CD4-positive, alpha-beta T cell treated with Interleukin-15 for 4 hours (primary cell): ENCODE data around the gene KLK15.

Experiments used
- DNase-seq: peaks from one replicate; pipeline ENCODE4 v3.0.0-alpha.2; 2020; ENCODE audit warnings: low spot score

Gene KLK15, protein sequence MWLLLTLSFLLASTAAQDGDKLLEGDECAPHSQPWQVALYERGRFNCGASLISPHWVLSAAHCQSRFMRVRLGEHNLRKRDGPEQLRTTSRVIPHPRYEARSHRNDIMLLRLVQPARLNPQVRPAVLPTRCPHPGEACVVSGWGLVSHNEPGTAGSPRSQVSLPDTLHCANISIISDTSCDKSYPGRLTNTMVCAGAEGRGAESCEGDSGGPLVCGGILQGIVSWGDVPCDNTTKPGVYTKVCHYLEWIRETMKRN

DNA sequence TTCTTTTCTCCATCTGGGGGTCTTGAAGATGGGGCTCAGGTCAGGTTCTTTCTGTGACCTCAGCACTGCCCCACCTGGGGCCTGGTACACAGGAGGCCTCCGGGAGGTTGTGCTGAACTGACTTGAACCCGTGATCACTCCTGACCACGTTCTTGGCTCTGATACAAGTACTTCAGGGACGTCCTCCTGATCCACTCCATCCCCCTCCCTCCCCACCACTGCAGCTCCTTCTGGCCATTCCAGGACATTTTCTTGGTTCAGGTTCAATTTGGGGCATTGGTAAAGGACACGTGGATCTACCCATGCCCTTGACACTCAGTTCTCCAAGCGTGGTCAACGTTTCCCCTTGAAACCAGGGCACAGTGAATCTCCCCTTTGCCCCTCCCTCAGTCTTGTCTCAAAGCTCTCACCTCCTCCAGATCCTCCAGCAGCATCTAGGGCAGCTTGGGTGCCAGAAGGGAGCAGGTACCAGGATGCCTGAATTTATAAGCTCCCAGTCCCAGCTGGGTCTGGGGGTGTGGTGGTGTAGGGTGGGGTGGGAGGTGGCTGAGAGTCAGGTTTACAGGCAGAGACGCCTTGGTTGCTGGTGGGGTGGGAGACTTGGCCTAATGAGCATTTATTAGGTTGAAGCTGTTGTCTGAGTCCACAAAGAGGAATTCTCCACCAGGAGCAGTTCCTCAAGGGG, at the start of gene KLK15:
TSS of gene KLK15 (minus strand) at position 458 of the 685 bp plus-strand sequence. CDS start 2,082 bp downstream, outside the sequence.
- no peak for DNase-seq

DNA sequence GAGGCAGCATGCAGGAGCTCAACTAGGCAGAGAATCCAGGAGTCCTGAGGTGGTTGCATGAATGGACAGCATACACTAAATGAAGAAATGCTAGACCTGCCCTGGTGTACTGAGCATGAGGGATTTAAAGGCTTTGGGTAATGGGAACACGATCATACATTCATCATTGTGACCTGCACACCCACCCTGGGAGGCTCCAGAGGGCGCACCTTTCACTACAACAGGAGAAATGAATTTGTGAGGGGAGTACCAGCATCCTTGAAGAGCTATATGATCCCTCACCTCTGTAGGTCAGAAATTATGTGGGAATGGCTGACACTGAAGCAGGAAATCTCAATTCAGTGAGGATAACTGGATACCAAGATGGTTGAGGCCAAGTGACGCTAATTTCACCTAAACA, 48.8 kb upstream of the KLK15 start:
- DNase-seq, result no peak

DNA sequence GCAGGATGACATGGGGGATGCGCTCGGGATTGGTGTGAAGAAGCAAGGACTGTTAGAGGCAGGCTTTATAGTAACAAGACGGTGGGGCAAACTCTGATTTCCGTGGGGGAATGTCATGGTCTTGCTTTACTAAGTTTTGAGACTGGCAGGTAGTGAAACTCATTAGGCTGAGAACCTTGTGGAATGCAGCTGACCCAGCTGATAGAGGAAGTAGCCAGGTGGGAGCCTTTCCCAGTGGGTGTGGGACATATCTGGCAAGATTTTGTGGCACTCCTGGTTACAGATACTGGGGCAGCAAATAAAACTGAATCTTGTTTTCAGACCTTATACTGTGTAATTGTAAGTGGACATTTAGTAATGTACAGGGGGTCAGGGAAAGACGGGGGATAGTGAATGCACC, 46.9 kb upstream of the KLK15 start:
- DNase-seq, result no peak

DNA sequence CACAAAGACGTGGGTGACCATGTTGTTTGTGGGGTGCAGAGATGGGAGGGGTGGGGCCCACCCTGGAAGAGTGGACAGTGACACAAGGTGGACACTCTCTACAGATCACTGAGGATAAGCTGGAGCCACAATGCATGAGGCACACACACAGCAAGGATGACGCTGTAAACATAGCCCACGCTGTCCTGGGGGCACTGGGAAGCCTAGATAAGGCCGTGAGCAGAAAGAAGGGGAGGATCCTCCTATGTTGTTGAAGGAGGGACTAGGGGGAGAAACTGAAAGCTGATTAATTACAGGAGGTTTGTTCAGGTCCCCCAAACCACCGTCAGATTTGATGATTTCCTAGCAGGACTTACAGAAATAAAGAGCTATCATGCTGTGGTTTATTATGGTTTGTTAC, 45.5 kb upstream of the KLK15 start:
- no peak for DNase-seq

DNA sequence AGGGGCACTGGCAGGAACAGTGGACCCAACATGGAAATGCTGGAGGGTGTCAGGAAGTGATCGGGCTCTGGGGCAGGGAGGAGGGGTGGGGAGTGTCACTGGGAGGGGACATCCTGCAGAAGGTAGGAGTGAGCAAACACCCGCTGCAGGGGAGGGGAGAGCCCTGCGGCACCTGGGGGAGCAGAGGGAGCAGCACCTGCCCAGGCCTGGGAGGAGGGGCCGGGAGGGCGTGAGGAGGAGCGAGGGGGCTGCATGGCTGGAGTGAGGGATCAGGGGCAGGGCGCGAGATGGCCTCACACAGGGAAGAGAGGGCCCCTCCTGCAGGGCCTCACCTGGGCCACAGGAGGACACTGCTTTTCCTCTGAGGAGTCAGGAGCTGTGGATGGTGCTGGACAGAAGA, 44.0 kb upstream of the KLK15 start:
- no peak for DNase-seq

DNA sequence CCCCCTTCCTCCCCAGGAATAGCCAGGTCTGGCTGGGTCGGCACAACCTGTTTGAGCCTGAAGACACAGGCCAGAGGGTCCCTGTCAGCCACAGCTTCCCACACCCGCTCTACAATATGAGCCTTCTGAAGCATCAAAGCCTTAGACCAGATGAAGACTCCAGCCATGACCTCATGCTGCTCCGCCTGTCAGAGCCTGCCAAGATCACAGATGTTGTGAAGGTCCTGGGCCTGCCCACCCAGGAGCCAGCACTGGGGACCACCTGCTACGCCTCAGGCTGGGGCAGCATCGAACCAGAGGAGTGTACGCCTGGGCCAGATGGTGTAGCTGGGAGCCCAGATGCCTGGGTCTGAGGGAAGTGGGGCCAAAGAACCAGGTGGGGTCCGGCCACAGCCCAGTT, 43.1 kb upstream of the KLK15 start:
- DNase-seq, result no peak

DNA sequence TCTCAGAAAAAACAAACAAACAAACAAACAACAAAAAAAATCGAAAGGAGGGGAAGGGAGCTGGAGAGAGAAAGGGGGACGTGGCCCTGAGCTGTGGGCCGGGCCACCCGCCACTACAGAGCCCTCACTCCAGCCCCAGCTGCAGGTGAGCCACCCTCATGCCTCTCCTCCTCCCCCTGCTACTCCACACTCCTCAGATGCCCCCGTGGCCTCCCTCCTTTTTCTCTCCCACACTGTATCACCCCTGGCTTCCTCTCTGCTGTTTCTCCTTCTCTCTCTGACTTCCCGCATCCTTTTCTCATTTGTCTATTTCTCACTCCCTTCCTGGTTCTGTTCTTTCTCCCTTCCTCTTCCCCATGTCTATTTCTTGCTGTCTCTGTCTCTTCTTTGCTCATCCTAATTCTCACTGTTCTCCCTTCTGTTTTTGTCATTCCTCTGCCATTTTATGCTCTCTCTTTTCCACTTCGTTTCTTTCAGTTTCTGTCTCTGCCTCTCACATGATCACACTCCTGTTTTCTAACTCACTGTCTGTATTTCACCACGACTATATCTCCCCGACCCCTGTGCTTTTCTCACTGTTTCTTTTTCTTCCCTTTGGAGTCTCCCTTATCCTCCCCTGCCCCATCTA, 42.5 kb upstream of the KLK15 start:
- no peak for DNase-seq

DNA sequence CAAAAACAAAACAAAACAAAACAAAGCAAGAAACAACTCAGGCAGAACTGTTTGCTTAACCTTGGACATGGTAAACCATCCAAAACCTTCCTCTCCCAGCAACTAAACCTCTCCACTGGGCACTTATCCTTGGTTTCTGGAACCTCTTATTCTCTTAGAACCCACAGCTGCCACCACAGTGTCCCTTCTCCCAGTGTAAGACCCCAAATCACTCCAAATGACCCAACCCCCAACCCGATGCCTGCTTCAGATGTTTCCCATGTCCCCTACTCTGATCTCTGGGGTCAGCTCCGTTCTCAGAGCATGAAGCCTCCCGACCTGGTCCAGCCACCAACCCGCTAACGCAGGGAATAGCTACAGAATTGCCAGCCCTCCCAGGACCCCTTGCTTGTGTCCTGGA, 40.8 kb upstream of the KLK15 start:
- no peak for DNase-seq

DNA sequence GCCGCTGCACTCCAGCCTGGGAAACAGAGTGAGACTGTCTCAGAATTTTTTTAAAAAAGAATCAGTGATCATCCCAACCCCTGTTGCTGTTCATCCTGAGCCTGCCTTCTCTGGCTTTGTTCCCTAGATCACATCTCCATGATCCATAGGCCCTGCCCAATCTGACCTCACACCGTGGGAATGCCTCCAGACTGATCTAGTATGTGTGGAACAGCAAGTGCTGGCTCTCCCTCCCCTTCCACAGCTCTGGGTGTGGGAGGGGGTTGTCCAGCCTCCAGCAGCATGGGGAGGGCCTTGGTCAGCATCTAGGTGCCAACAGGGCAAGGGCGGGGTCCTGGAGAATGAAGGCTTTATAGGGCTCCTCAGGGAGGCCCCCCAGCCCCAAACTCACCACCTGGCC, 39.7 kb upstream of the KLK15 start, which contains the start of gene KLK2:
TSS of gene KLK2 (plus strand) at position 384 of the 400 bp plus-strand sequence. CDS start 35 bp downstream, outside the sequence.
- DNase-seq, result no peak

DNA sequence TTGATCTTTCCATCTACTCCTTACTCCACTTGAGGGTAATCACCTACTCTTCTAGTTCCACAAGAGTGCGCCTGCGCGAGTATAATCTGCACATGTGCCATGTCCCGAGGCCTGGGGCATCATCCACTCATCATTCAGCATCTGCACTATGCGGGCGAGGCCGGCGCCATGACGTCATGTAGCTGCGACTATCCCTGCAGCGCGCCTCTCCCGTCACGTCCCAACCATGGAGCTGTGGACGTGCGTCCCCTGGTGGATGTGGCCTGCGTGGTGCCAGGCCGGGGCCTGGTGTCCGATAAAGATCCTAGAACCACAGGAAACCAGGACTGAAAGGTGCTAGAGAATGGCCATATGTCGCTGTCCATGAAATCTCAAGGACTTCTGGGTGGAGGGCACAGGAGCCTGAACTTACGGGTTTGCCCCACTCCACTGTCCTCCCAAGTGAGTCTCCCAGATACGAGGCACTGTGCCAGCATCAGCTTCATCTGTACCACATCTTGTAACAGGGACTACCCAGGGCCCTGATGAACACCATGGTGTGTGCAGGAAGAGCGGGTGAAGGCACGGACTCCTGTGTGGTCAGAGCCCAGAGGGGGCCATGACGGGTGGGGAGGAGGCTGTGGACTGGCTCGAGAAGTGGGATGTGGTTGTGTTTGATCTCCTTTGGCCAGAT, 37.2 kb upstream of the KLK15 start:
- DNase-seq, result no peak

DNA sequence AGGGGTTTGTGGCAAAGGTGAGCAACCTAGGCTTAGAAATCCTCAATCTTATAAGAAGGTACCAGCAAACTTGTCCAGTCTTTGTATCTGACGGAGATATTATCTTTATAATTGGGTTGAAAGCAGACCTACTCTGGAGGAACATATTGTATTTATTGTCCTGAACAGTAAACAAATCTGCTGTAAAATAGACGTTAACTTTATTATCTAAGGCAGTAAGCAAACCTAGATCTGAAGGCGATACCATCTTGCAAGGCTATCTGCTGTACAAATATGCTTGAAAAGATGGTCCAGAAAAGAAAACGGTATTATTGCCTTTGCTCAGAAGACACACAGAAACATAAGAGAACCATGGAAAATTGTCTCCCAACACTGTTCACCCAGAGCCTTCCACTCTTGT, 36.1 kb upstream of the KLK15 start:
- DNase-seq, result no peak

DNA sequence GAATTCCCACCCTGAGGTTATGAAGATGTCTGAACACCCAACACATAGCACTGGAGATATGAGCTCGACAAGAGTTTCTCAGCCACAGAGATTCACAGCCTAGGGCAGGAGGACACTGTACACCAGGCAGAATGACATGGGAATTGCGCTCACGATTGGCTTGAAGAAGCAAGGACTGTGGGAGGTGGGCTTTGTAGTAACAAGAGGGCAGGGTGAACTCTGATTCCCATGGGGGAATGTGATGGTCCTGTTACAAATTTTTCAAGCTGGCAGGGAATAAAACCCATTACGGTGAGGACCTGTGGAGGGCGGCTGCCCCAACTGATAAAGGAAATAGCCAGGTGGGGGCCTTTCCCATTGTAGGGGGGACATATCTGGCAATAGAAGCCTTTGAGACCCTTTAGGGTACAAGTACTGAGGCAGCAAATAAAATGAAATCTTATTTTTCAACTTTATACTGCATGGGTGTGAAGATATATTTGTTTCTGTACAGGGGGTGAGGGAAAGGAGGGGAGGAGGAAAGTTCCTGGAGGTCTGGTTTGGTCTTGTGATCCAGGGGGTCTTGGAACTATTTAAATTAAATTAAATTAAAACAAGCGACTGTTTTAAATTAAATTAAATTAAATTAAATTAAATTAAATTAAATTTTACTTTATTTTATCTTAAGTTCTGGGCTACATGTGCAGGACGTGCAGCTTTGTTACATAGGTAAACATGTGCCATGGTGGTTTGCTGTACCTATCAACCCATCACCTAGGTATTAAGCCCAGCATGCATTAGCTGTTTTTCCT, 28.3 kb upstream of the KLK15 start:
- no peak for DNase-seq

DNA sequence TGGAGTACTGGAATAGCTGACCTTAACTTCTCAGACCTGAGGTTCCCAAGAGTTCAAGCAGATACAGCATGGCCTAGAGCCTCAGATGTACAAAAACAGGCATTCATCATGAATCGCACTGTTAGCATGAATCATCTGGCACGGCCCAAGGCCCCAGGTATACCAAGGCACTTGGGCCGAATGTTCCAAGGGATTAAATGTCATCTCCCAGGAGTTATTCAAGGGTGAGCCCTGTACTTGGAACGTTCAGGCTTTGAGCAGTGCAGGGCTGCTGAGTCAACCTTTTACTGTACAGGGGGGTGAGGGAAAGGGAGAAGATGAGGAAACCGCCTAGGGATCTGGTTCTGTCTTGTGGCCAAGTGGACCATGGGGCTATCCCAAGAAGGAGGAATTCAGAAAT, 27.6 kb upstream of the KLK15 start:
- no peak for DNase-seq

DNA sequence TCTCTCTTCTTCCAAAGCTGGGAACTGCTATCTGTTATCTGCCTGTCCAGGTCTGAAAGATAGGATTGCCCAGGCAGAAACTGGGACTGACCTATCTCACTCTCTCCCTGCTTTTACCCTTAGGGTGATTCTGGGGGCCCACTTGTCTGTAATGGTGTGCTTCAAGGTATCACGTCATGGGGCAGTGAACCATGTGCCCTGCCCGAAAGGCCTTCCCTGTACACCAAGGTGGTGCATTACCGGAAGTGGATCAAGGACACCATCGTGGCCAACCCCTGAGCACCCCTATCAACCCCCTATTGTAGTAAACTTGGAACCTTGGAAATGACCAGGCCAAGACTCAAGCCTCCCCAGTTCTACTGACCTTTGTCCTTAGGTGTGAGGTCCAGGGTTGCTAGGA, 26.5 kb upstream of the KLK15 start:
- DNase-seq, result no peak

DNA sequence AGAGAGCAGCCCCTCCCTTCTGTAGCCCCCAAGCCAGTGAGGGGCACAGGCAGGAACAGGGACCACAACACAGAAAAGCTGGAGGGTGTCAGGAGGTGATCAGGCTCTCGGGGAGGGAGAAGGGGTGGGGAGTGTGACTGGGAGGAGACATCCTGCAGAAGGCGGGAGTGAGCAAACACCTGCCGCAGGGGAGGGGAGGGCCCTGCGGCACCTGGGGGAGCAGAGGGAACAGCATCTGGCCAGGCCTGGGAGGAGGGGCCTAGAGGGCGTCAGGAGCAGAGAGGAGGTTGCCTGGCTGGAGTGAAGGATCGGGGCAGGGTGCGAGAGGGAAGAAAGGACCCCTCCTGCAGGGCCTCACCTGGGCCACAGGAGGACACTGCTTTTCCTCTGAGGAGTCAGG, 25.5 kb upstream of the KLK15 start:
- DNase-seq, result no peak

DNA sequence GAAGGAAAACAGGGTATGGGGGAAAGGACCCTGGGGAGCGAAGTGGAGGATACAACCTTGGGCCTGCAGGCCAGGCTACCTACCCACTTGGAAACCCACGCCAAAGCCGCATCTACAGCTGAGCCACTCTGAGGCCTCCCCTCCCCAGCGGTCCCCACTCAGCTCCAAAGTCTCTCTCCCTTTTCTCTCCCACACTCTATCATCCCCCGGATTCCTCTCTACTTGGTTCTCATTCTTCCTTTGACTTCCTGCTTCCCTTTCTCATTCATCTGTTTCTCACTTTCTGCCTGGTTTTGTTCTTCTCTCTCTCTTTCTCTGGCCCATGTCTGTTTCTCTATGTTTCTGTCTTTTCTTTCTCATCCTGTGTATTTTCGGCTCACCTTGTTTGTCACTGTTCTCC, 24.0 kb upstream of the KLK15 start:
- no peak for DNase-seq

DNA sequence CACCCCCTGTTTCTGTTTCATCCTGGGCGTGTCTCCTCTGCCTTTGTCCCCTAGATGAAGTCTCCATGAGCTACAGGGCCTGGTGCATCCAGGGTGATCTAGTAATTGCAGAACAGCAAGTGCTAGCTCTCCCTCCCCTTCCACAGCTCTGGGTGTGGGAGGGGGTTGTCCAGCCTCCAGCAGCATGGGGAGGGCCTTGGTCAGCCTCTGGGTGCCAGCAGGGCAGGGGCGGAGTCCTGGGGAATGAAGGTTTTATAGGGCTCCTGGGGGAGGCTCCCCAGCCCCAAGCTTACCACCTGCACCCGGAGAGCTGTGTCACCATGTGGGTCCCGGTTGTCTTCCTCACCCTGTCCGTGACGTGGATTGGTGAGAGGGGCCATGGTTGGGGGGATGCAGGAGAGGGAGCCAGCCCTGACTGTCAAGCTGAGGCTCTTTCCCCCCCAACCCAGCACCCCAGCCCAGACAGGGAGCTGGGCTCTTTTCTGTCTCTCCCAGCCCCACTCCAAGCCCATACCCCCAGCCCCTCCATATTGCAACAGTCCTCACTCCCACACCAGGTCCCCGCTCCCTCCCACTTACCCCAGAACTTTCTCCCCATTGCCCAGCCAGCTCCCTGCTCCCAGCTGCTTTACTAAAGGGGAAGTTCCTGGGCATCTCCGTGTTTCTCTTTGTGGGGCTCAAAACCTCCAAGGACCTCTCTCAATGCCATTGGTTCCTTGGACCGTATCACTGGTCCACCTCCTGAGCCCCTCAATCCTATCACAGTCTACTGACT, 21.4 kb upstream of the KLK15 start, which contains the start of gene KLK3:
TSS of gene KLK3 (plus strand) at position 280 of the 775 bp plus-strand sequence. CDS start at position 321, 41 bp downstream.
- DNase-seq, result no peak

DNA sequence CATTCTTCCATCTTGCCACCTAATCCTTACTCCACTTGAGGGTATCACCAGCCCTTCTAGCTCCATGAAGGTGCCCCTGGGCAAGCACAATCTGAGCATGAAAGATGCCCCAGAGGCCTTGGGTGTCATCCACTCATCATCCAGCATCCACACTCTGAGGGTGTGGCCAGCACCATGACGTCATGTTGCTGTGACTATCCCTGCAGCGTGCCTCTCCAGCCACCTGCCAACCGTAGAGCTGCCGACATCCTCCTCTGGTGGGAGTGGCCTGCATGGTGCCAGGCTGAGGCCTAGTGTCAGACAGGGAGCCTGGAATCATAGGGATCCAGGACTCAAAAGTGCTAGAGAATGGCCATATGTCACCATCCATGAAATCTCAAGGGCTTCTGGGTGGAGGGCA, 18.2 kb upstream of the KLK15 start:
- DNase-seq, result no peak

DNA sequence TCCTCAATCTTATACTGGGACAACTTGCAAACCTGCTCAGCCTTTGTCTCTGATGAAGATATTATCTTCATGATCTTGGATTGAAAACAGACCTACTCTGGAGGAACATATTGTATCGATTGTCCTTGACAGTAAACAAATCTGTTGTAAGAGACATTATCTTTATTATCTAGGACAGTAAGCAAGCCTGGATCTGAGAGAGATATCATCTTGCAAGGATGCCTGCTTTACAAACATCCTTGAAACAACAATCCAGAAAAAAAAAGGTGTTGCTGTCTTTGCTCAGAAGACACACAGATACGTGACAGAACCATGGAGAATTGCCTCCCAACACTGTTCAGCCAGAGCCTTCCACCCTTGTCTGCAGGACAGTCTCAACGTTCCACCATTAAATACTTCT, 17.4 kb upstream of the KLK15 start:
- DNase-seq, result no peak

DNA sequence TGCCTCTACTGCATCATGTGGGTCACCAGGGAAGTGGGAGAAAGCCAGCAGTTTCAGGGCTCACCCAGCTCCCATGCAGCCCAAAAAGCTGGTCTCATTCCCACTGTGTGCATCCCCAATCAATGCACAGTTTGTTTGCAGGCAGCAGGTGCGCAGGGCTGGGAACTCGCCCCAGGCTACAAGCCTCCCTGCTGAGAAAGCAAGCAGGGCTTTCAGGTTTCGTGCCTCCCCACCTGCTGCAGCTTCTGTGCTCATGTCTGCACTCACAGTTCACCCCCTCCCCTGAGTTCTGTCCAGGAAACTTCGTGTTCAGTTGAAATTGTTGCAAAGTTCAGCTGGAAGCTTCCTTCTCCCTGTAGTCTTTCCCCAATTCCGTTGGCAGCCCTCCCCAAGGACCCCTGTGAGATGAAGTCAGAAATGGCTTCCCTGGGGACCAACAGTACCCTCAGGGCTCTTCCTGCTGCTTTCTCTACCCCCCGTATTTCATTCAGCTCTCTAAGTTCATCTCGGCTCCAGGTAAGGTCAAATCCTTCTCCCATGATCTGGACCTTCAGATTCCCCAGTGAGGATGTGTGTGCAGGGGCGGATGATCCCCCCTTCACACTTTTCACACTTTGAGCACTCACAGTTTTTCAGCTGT, 11.0 kb upstream of the KLK15 start:
- no peak for DNase-seq
